HEK293T (cell line): ENCODE data around the gene PTCH1.

Source experiments
- ARNT ChIP-seq: fragments of 450-650 bp; IDR thresholded peaks from 2 replicates; pipeline ENCODE4 v1.6.1; 2017; ENCODE audit warnings: mild to moderate bottlenecking
- BHLHE40 ChIP-seq: fragments of 450-650 bp; IDR thresholded peaks from 2 replicates; pipeline ENCODE4 v1.6.1; 2016; ENCODE audit warnings: mild to moderate bottlenecking, moderate library complexity, borderline replicate concordance
- FOXK2 ChIP-seq: fragments of 450-650 bp; IDR thresholded peaks from 2 replicates; pipeline ENCODE4 v1.6.1; 2016; ENCODE audit warnings: mild to moderate bottlenecking
- NFRKB ChIP-seq: fragments of 450-650 bp; IDR thresholded peaks from 2 replicates; pipeline ENCODE4 v1.6.1; 2016; ENCODE audit warnings: mild to moderate bottlenecking, moderate library complexity
- SP1 ChIP-seq: fragments of 450-650 bp; IDR thresholded peaks from 2 replicates; pipeline ENCODE4 v1.6.1; 2017
- SUZ12 ChIP-seq: fragments of 450-650 bp; IDR thresholded peaks from 2 replicates; pipeline ENCODE4 v1.6.1; 2016; ENCODE audit warnings: mild to moderate bottlenecking
- TARDBP ChIP-seq: fragments of 450-650 bp; IDR thresholded peaks from 2 replicates; pipeline ENCODE4 v1.6.1; 2016
- ZNF384 ChIP-seq: fragments of 450-650 bp; IDR thresholded peaks from 2 replicates; pipeline ENCODE4 v1.6.1; 2016

DNA sequence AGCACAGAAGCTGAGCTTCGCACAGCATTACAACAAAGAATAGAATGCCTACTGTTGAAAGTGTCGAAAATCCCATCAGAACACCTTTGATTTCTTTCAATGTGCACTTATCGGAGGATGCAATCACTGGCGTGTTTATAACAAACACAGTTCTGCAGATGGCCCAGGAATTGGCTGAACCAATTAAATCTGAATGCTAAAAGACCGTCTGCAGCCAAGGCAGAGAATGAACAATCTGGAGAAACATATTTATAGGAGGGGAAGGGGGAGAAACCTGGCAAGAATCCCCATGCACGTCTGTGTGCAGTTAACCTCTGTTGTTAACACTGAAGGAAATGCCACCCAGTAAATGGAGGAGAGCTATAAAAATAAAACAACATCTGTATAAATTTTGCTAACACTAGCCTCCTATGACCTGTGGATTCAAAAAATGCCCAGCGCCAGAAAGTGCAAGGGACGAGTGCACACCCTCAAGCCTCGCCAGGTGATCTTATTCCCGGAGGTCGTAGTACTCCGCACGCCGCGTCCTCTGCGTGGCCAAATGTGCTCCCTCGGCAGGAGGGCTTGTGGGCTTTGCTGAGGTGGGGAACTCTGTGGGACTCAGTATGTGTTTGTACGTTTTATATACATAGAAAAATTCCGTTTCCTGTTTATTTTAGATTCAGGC is 56.8 kb downstream of the PTCH1 start:
- TF ChIP-seq BHLHE40 (no peak), TARDBP (no peak), FOXK2 (no peak), SUZ12 (no peak), ARNT (no peak), NFRKB (no peak), ZNF384 (no peak), SP1 (no peak)
